ENCODE data around the gene BCAM.

Gene BCAM

GRCh38 chr19:44808463-44809371 lies at the start of gene BCAM:
Gene BCAM, plus strand, starts transcription at chr19:44809103. Its CDS starts 22 bp downstream, at chr19:44809125.
- TF ChIP-seq CTCF (IDR thresholded peaks at IDR 0.05; ENCODE audit: low read depth, low read length): no peak
- no peaks in the 10 kb centered on the region for H3K79me2 ChIP-seq (ENCODE audit: low read length)
- peaks cover 35% of the 10 kb centered on the region for H3K27me3 ChIP-seq (ENCODE audit: low read depth, low read length)
- H3K27ac ChIP-seq (ENCODE audit: low read length): no peak within 1 kb of the TSS
- H4K20me1 ChIP-seq (ENCODE audit: insufficient read depth, low read length): no peaks in the 10 kb centered on the region
- no peaks in the 10 kb centered on the region for H3K36me3 ChIP-seq (replicated peaks; ENCODE audit: low read depth, low read length)
- no peak within 1 kb of the TSS for H3K4me2 ChIP-seq (ENCODE audit: low read length)
- H2AFZ ChIP-seq (ENCODE audit: low read depth, low read length): no peak within 1 kb of the TSS
- H3K4me3 ChIP-seq (ENCODE audit: low read length): no peak within 1 kb of the TSS
- H3K9me3 ChIP-seq (ENCODE audit: insufficient read depth, low read length): no peaks in the 10 kb centered on the region
- H3K9ac ChIP-seq (ENCODE audit: low read length): no peak within 1 kb of the TSS
- H3K4me1 ChIP-seq (ENCODE audit: low read length): no peaks in the 10 kb centered on the region

GRCh38 chr19:44762038-44762437 lies 46.9 kb upstream of the BCAM start:
- Histone ChIP-seq H3K27ac (ENCODE audit: low read length) (peak overlapping the region; percentile 21; the same call in 1 of the 2 replicates), H3K4me1 (ENCODE audit: low read length) (no peaks in the 10 kb centered on the region), H3K4me2 (ENCODE audit: low read length) (no peak overlapping the region)

GRCh38 chr19:44765033-44765948 lies 43.6 kb upstream of the BCAM start:
- Histone ChIP-seq H3K36me3 (replicated peaks; ENCODE audit: low read depth, low read length) (peaks cover 4% of the 10 kb centered on the region), H3K4me2 (ENCODE audit: low read length) (no peak overlapping the region), H3K27me3 (ENCODE audit: low read depth, low read length) (peaks cover 20% of the 10 kb centered on the region; the same call in 1 of the 2 replicates), H3K4me1 (ENCODE audit: low read length) (peaks cover 22% of the 10 kb centered on the region), H2AFZ (ENCODE audit: low read depth, low read length) (no peak overlapping the region), H4K20me1 (ENCODE audit: insufficient read depth, low read length) (no peaks in the 10 kb centered on the region), H3K9ac (ENCODE audit: low read length) (no peak overlapping the region), H3K9me3 (ENCODE audit: insufficient read depth, low read length) (no peaks in the 10 kb centered on the region), H3K27ac (ENCODE audit: low read length) (no peak overlapping the region), H3K4me3 (ENCODE audit: low read length) (no peak overlapping the region), H3K79me2 (ENCODE audit: low read length) (no peaks in the 10 kb centered on the region)
- TF ChIP-seq EZH2phosphoT487 (IDR thresholded peaks at IDR 0.05; ENCODE audit: low read depth) (no peak), CTCF (IDR thresholded peaks at IDR 0.05; ENCODE audit: low read depth, low read length) (no peak)

More at GRCh38 chr19:44762038-44762437, 46.9 kb upstream of the BCAM start:
- H4K20me1 ChIP-seq (ENCODE audit: insufficient read depth, low read length): peaks cover 8% of the 10 kb centered on the region
- peaks cover 33% of the 10 kb centered on the region for H3K36me3 ChIP-seq (replicated peaks; ENCODE audit: low read depth, low read length)
- H3K9me3 ChIP-seq (ENCODE audit: insufficient read depth, low read length): no peaks in the 10 kb centered on the region
- no peak overlapping the region for H3K4me3 ChIP-seq (ENCODE audit: low read length)
- H3K79me2 ChIP-seq (ENCODE audit: low read length): no peaks in the 10 kb centered on the region; the same call in 1 of the 2 replicates
- H3K9ac ChIP-seq (ENCODE audit: low read length): no peak overlapping the region
- H2AFZ ChIP-seq (ENCODE audit: low read depth, low read length): no peak overlapping the region
- H3K27me3 ChIP-seq (ENCODE audit: low read depth, low read length): no peaks in the 10 kb centered on the region
- no peak for TF ChIP-seq EZH2phosphoT487 (IDR thresholded peaks at IDR 0.05; ENCODE audit: low read depth)
- TF ChIP-seq CTCF (IDR thresholded peaks at IDR 0.05; ENCODE audit: low read depth, low read length): no peak

GRCh38 chr19:44765949-44766335 lies 43.0 kb upstream of the BCAM start:
- H3K9ac ChIP-seq (ENCODE audit: low read length): no peak overlapping the region
- H3K27me3 ChIP-seq (ENCODE audit: low read depth, low read length): peaks cover 20% of the 10 kb centered on the region; the same call in 1 of the 2 replicates
- H3K27ac ChIP-seq (ENCODE audit: low read length): no peak overlapping the region
- no peak overlapping the region for H3K4me3 ChIP-seq (ENCODE audit: low read length)
- H3K4me2 ChIP-seq (ENCODE audit: low read length): no peak overlapping the region
- TF ChIP-seq CTCF (IDR thresholded peaks at IDR 0.05; ENCODE audit: low read depth, low read length) (no peak), EZH2phosphoT487 (IDR thresholded peaks at IDR 0.05; ENCODE audit: low read depth) (no peak)
- no peaks in the 10 kb centered on the region for H3K36me3 ChIP-seq (replicated peaks; ENCODE audit: low read depth, low read length)
- H2AFZ ChIP-seq (ENCODE audit: low read depth, low read length): no peak overlapping the region
- no peaks in the 10 kb centered on the region for H3K79me2 ChIP-seq (ENCODE audit: low read length)
- H3K9me3 ChIP-seq (ENCODE audit: insufficient read depth, low read length): no peaks in the 10 kb centered on the region
- H4K20me1 ChIP-seq (ENCODE audit: insufficient read depth, low read length): no peaks in the 10 kb centered on the region
- H3K4me1 ChIP-seq (ENCODE audit: low read length): peaks cover 22% of the 10 kb centered on the region

Measured in OCI-LY3 (cell line).